Urinary bladder (tissue), 4 donors: ENCODE results near the gene TIMM22. TPM values are rescaled to one million over a fixed set of nuclear protein-coding genes. Genes with fewer than 3 reads are reported as not detected.
"Not testable (repeated sequence)": the region's sequence is repeated elsewhere in the genome, so short reads cannot be mapped to it uniquely, and the experiment has no call there.

Experiments used
- DNase-seq: peaks from one replicate; pipeline ENCODE4 v3.0.0-alpha.2; 2015; ENCODE audit errors: extremely low spot score
- H3K27ac ChIP-seq: one replicate; pipeline ENCODE4 v1.5.1; 2013; ENCODE audit warnings: low read depth, mild to moderate bottlenecking, moderate library complexity
- H3K36me3 ChIP-seq: one replicate; pipeline ENCODE4 v1.6.1; 2013; ENCODE audit warnings: mild to moderate bottlenecking, moderate library complexity; ENCODE audit not compliant: insufficient read depth
- H3K4me1 ChIP-seq: one replicate; pipeline ENCODE4 v1.6.1; 2013; ENCODE audit warnings: mild to moderate bottlenecking, moderate library complexity; ENCODE audit not compliant: insufficient read depth
- H3K4me3 ChIP-seq: one replicate; pipeline ENCODE4 v1.5.1; 2013; ENCODE audit warnings: low read depth, low read length
- WGBS: extraction: QIAGEN DNeasy Blood & Tissue Kit; methylation state at CpG from one replicate; pipeline ENCODE4 v1.1.7; 2013; 5-methylcytosine and 5-hydroxymethylcytosine counted together
- polyA plus RNA-seq: library from polyadenylated mRNA; stranded (reverse); fragments of 200-250 nt; gene quantifications from one replicate; pipeline ENCODE4 v1.2.3, GENCODE V29; 2013
- total RNA-seq: library from RNA; depleted of rRNA; stranded (reverse); fragments of >200 nt; gene quantifications from one replicate; pipeline ENCODE4 v1.2.3, GENCODE V29; 2014
- donor health status: healthy with polysubstance abuse.
- donor health status: healthy.

The TIMM22 gene
- total and polyA plus RNA-seq, 2 donors: 9.3 to 11.3 TPM

DNA sequence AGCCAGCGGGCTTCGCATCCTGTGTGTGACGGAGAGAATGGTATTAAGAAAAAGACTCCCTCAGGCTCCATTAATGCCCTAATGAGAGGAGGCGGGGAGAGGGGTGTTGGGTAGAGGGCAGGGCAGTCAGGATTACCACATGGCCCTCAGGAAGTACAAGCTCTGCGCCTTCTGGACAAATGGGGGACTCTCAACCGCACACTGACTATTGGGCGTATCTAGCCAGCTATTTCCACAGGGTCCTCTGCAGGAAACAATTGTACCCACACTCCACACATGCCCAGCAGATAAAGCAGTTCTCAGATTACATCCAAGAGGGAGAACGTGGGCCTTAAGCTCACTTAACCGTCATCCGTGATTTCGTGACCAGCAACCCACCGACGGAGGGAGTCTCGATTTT lies 32.1 kb upstream of the TIMM22 start:
- no peak for DNase-seq
- H3K36me3 ChIP-seq: no peaks in the 10 kb centered on the region
- no peaks in the 10 kb centered on the region for H3K4me1 ChIP-seq
- no peak overlapping the region for H3K4me3 ChIP-seq
- H3K27ac ChIP-seq: no peak overlapping the region
- 47% methylated on average over 14 of the region's 14 CpGs for WGBS

DNA sequence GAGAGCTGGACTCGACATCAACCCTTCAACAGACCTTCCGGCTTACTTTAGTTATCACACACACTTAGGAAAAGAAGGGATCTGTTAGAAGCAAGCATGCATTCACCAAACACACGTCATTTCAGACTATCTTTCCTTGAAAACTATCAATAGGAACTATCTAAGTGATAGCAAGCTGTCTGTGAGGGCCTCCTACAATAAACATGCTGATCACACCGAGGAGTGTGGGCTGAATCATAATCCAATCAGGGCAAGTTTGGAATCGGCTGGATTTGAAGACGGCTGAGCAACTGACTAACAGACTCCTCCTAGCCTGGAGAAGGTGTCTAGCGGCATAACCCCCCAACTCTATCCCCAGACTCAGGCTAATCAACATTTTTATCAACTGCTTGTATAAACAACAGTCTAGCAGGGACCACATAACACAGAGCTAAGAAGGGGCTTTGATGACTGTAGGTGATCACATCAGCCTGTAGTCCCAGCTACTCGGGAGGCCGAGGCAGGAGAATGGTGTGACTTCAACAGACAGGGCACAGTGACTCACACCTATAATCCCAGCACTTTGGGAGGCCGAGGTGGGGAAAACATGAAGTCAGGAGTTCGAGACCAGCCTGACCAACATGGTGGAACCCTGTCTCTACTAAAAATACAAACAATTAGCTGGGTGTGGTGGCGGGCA lies 31.5 kb upstream of the TIMM22 start:
- no peaks in the 10 kb centered on the region for H3K4me1 ChIP-seq
- no peaks in the 10 kb centered on the region for H3K36me3 ChIP-seq
- 45% methylated on average over 12 of the region's 12 CpGs for WGBS
- H3K4me3 ChIP-seq: no peak overlapping the region
- no peak for DNase-seq
- H3K27ac ChIP-seq: no peak overlapping the region

DNA sequence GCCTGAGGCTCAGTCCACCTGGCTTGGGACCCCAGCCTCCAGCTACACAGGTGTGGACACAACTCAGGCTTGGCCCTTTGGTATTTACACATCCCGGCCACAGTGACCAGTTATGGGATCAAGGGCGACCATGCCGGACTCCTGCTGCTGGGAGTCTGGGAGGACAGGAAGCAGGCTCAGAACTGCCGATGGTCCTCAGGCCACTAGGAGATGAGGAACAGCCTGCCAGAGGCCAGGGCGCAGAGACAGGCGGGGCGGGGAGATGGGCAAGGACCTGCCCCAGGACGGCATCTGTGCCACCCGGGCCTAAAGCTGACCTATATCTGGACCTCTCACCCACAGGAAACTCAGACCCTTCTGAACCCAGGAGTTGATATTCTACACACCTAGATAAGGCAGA lies 29.8 kb upstream of the TIMM22 start:
- WGBS: 93% methylated on average over 9 of the region's 9 CpGs

DNA sequence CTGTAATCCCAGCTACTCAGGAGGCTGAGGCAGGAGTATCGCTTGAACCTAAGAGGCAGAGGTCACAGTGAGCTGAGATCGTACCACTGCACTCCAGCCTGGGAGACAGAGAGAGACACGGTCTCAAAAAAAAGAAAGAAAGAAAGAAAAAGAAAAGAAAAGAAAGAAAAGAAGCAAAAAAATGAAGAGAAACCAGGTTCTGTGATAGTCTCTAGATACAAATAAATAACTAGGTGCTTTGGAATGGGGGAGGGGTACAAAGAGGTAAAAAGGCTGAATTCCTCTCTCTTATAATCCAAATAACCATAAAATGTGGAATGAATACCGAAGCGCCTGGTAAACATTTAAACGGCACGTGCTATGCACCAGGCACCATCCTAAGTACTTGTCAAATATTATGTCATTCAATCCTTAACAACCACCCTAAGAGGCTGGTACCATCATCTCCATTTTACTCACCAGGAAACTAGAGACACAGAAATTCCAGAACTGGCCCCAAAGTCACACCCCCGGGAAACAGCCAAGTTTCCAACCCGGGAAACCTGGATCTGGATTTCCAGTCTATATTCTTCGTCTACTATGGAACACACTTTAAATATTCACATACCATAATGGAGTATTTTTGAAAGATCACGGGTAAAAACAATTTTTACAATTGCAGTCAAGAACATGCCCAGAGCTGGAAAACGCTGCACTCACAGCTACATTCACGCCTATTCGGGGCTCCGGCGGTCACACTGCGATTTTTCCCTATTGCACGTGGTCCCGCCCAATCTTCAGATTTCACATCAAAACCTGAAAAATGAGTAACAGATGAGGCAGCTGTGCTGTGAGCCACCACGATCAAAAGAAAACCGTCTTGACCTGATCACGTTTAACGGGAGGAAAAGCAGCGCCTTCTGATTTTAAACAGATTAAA lies 27.9 kb upstream of the TIMM22 start:
- H3K36me3 ChIP-seq: no peaks in the 10 kb centered on the region
- no peak overlapping the region for H3K4me3 ChIP-seq
- no peak for DNase-seq
- 42% methylated on average over 24 of the region's 24 CpGs for WGBS
- no peak overlapping the region for H3K27ac ChIP-seq
- no peaks in the 10 kb centered on the region for H3K4me1 ChIP-seq

More for the DNA sequence above, 29.8 kb upstream of the TIMM22 start:
- H3K27ac ChIP-seq: no peak overlapping the region
- no peaks in the 10 kb centered on the region for H3K36me3 ChIP-seq
- no peaks in the 10 kb centered on the region for H3K4me1 ChIP-seq
- H3K4me3 ChIP-seq: no peak overlapping the region
- no peak for DNase-seq

DNA sequence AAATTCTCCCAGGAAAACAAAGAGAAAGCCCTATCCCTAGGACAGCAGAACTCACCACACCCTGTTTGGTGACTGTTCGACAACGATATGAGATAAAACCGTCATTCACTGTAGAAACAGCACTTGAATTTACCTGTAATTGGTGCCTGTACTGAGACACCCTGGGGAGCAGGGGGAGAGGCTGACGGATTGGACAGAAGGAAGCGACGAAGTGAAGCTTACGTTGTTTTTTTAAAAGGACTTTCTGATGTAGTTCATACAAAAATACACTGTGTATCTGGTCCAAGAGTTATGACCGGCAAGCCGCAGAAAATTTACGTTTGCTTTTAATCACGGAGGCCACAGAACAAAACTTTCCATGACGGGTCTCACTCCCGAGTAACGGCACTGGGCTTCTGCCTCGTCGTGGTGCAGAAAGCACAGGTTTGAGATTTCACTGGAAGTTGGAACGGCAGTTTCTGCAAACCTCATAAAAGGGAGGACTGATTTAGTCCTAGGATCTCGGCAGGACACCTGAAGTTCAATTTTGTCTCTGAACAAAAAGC lies 27.0 kb upstream of the TIMM22 start:
- DNase-seq: no peak
- 20% methylated on average over 18 of the region's 18 CpGs for whole genome bisulfite sequencing
- Histone ChIP-seq H3K36me3 (no peaks in the 10 kb centered on the region), H3K27ac (no peak overlapping the region), H3K4me1 (no peaks in the 10 kb centered on the region), H3K4me3 (no peak overlapping the region)

DNA sequence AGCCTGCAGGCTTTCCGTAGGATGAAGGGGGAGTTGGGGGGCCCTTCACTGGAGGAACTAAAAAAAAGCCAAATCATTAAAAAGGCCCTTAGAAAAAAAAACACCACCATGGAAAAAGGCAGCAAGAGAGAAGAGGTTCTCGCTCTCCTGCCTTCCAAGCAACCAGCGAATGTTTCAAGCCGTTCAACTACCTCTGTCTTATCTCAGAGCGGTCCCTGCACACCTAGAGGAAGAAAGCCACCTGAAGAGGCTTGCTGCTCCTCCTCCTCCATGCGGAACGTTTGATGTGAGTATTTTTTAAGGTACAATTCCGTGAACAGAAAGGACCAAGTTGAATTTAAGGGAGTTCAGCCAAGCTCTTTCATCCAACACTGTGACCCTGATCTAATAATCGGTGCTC lies 26.6 kb upstream of the TIMM22 start:
- 63% methylated on average over 9 of the region's 9 CpGs for WGBS

DNA sequence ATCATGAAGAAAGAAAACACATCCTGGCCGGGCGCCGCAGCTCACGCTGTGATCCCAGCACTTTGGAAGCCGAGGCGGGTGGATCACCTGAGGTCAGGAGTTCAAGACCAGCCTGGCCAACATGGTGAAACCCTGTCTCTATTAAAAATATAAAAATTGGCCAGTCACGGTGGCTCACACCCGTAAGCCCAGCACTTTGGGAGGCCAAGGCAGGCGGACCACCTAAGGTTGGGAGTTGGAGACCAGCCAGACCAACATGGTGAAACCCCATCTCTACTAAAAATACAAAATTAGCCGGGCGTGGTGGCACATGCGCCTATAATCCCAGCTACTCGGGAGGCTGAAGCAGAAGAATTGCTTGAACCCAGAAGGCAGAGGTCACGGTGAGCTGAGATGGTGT lies 25.1 kb upstream of the TIMM22 start:
- not testable (repeated sequence) for H3K27ac ChIP-seq, H3K36me3 ChIP-seq, H3K4me1 ChIP-seq, H3K4me3 ChIP-seq, DNase-seq
- WGBS: 93% methylated on average over 14 of the region's 14 CpGs

More for the DNA sequence above, 26.6 kb upstream of the TIMM22 start:
- Histone ChIP-seq H3K4me1 (no peaks in the 10 kb centered on the region), H3K36me3 (no peaks in the 10 kb centered on the region), H3K4me3 (no peak overlapping the region), H3K27ac (no peak overlapping the region)
- no peak for DNase-seq

DNA sequence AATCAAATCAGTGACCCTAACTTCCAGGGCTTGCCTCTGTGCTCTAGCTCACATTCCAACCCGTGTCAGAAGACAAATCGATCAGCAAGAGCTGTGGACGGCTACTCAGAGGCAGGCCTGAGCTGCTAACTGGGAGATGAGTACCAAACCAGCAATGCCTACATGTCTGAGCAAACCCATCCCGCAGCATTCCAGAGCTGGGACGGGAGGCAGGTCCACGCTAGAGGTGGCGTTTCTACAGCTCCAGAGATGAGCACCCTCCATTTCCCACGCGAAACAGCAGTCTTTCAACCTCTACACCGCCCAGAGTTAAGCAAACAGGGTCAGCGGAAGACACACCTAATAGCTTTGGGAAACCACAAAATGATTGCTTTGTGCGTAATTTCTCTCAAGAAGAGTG lies 23.9 kb upstream of the TIMM22 start:
- Histone ChIP-seq H3K4me3 (no peak overlapping the region), H3K4me1 (no peaks in the 10 kb centered on the region), H3K36me3 (no peaks in the 10 kb centered on the region), H3K27ac (no peak overlapping the region)
- DNase-seq: no peak
- WGBS: 85% methylated on average over 12 of the region's 12 CpGs

DNA sequence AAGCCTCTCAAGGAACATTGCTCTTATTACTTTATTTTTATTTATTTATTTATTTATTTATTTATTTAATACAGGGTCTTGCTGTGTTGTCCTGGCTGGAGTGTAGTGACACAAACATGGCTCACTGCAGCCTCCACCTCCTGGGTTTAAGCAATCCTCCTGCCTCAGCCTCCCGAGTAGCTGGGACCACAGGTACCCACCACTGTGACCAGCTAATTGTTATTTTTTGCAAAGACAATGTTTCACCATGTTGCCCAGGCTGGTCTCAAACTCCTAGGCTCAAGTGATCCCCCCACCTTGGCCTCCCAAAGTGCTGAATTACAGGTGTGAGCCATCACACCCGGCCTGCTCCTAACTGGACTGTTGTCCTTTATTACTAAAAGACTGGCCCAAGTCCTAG lies 22.2 kb upstream of the TIMM22 start:
- not testable (repeated sequence) for H3K4me3 ChIP-seq, H3K4me1 ChIP-seq, DNase-seq, H3K27ac ChIP-seq, H3K36me3 ChIP-seq
- WGBS: 78% methylated on average over 2 of the region's 2 CpGs

DNA sequence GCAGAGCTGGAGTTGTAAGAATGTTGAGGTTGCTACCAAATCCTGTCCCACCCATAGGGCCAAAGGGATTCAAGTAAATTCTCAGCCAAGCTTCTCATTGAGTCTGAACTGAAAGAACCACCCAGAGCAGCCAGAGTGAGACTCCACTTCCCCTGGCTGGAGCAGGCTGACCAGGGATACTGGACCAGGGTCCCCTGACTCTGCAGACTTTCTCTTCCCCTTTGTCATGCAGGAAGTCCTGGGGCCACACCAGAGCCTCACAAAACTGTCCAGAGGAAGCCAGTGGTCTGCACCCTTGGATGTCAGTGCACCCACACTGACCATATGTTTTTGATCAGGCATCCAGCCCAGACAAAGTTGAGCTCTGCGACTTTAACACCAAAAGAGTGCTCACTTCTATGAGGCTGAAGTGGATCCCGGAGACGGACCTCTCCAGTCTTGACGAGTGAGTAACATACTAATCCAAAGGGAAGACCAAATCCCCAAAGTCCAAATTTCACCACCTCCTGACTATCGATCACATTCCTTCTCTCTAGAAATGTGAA lies 21.5 kb upstream of the TIMM22 start:
- H3K4me3 ChIP-seq: no peak overlapping the region
- no peaks in the 10 kb centered on the region for H3K4me1 ChIP-seq
- WGBS: 24% methylated on average over 5 of the region's 5 CpGs
- no peaks in the 10 kb centered on the region for H3K36me3 ChIP-seq
- no peak overlapping the region for H3K27ac ChIP-seq
- no peak for DNase-seq

DNA sequence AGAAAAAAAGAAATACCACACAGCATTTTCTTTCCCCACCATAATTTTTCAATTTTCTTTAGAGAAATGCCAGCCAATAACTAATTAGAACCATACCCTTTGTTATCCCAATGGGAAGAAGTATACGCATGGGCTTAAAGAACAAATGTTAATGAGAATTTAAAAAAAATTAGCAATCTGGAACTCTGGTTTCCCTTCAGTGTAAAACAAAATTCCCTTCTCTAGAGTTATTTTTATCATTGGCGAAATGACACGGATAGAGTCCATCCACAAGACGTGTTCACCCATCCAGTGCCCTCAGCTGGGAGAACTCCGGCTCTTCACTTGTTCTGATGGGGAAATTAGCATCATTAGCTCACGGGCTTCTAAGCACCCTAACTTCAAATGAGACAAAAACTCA lies 20.6 kb upstream of the TIMM22 start:
- no peaks in the 10 kb centered on the region for H3K4me1 ChIP-seq

DNA sequence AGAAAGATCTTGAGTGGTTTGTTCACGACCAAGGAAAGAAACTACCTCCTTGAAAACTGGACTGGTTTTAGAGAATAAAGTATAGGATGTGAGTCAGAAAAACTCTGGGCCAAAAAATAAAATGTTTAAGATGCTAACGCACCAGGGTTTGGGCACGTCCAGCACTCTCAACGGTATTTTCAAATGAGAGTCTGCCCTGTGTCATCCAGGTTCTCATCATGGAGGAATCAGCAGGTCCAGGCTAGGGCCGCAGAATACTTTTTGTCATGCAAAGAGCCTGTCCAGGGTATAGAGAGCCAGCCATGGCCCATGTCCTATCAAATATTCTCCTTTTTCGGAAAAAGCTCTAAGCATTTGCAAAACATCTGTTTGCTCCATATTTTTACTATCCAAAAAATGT lies 19.8 kb upstream of the TIMM22 start:
- no peak overlapping the region for H3K4me3 ChIP-seq
- no peaks in the 10 kb centered on the region for H3K4me1 ChIP-seq
- H3K36me3 ChIP-seq: no peaks in the 10 kb centered on the region
- 38% methylated on average over 6 of the region's 6 CpGs for WGBS
- DNase-seq: no peak
- H3K27ac ChIP-seq: no peak overlapping the region

More for the DNA sequence above, 20.6 kb upstream of the TIMM22 start:
- no peaks in the 10 kb centered on the region for H3K36me3 ChIP-seq
- no peak for DNase-seq
- 54% methylated on average over 6 of the region's 6 CpGs for WGBS
- no peak overlapping the region for H3K4me3 ChIP-seq
- no peak overlapping the region for H3K27ac ChIP-seq

DNA sequence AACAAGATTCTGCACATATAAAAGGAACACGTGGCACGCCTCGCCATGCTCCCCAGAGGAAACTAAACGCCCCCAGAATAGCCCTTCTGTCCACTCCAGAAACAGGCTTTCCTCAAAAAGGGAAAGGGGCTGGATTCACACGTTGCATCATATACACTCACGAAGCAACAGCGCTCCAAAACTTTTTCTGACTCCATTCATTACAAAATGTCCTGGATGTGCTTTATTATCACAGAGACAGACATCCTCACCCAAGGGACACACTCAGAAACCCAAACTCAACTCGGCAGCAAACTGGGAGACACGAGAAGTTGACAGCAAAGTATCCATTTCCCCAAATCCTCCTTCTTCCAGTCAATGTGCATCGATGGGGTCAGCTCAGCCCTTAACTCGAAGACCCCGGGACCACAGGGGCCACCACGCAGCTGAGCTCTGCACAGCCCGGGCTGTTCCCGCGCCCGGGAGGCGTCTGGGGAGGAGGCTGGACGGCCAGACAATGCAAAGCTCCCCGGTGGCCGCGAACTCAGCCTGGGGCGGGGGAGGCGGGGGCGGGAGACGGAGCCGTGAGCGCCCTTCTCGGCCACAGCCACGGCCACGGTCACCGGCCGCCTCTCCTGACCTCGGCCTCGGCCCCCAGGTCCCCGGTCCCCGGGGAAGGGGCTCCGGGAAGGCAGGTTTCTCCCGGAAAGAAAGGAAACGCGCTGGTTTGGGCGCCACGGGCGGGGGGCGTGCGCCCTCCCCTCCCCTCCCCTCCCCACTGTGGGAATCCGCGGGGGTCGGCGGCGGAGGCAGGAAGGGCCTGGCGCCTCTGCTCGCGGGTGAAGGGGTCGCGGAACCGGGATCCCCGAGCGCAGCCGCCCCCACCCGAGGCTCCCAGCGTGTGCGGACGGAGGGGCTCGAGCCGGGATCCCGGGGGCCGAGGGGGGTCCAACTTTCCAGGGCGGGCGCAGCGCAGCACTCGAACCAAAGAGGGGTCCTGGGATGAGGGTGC lies 18.5 kb upstream of the TIMM22 start:
- no peak for DNase-seq
- Histone ChIP-seq H3K4me3 (peak overlapping the region; percentile 98), H3K4me1 (no peaks in the 10 kb centered on the region), H3K27ac (peak overlapping the region; percentile 39), H3K36me3 (no peaks in the 10 kb centered on the region)
- WGBS: under 1% methylated on average over 72 of the region's 72 CpGs
